ENCODE results near the gene NAA16.
A peak's percentile ranks its signal among the peaks of the same experiment; 100 is the strongest.
"Not testable (repeated sequence)": the region's sequence is repeated elsewhere in the genome, so short reads cannot be mapped to it uniquely, and the experiment has no call there.

The NAA16 gene

DNA sequence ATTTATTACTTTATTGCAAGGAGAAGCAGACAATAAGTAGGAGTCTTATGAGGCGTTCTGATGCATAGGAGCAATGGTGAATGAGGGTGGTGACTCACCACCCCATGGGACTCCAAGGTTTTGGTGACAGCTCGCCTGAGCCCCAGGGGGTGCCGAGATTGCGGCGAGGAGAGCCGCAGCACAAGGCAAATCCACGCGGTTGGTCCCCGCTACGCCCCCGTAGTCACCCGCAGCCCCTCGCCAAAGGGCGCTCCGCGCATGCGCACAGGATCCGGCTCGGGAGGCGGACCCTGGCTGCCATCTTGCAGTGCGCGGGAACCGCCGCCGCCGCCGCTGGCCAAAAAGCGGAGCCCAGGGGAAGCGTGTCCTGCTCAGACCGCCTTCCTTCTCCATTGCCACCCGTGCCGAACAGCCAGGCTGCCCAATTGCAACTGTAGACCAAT, at the start of gene NAA16:
NAA16 (plus strand) TSS at position 305 of the 443 bp plus-strand sequence. CDS start 262 bp downstream, outside the sequence.
- H3K27me3 ChIP-seq (ENCODE audit: insufficient read depth, low read length) = no peaks in the 10 kb centered on the region
- peaks cover 19% of the 10 kb centered on the region for H3K4me1 ChIP-seq (ENCODE audit: insufficient read depth, low read length)
- peak within 1 kb of the TSS; percentile 100 for H2AFZ ChIP-seq (ENCODE audit: low read depth, low read length)
- H3K9me3 ChIP-seq (ENCODE audit: low read length) = peaks cover 3% of the 10 kb centered on the region
- no peaks in the 10 kb centered on the region for H3K36me3 ChIP-seq (ENCODE audit: insufficient read depth, low read length)
- H3K4me3 ChIP-seq (ENCODE audit: low read length) = peak within 1 kb of the TSS; percentile 64

GRCh38 chr13:41263261-41263971, 47.7 kb upstream of the NAA16 start, which contains the start of gene MTRF1:
MTRF1 (minus strand) TSS chr13:41263576; CDS start chr13:41260907, 2,669 bp downstream.
- H2AFZ ChIP-seq (ENCODE audit: low read depth, low read length) = peak within 1 kb of the TSS; percentile 70
- H3K36me3 ChIP-seq (ENCODE audit: insufficient read depth, low read length) = peaks cover 19% of the 10 kb centered on the region
- H3K4me1 ChIP-seq (ENCODE audit: insufficient read depth, low read length) = peaks cover 9% of the 10 kb centered on the region
- peaks cover 4% of the 10 kb centered on the region for H3K9me3 ChIP-seq (ENCODE audit: low read length)
- H3K27me3 ChIP-seq (ENCODE audit: insufficient read depth, low read length) = no peaks in the 10 kb centered on the region
- H3K4me3 ChIP-seq (ENCODE audit: low read length) = peak within 1 kb of the TSS; percentile 80

GRCh38 chr13:41267106-41267505, 44.0 kb upstream of the NAA16 start:
- Histone ChIP-seq H3K9me3 (ENCODE audit: low read length) (peaks cover 2% of the 10 kb centered on the region), H3K4me3 (ENCODE audit: low read length) (no peak overlapping the region), H3K27me3 (ENCODE audit: insufficient read depth, low read length) (no peaks in the 10 kb centered on the region), H2AFZ (ENCODE audit: low read depth, low read length) (no peak overlapping the region), H3K4me1 (ENCODE audit: insufficient read depth, low read length) (peaks cover 9% of the 10 kb centered on the region), H3K36me3 (ENCODE audit: insufficient read depth, low read length) (no peaks in the 10 kb centered on the region)

DNA sequence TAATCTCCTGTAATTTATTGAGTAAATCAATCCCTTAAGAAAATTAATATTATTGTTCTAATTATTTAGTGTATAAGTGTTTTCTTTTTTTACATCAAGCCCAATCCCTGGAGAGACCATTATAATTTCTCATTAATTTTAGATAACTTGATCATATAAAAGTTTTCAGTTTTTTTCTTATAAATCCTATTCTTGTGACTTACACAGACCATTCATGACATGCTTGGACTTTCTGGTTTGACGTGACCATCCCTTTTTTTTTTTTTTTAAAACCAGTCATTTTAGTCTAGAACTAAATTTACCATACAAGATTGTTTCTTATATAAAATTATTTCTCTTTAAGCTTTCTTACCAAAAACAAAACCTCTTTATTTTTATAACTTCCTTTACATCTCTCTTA, 42.3 kb upstream of the NAA16 start:
- Histone ChIP-seq H3K27me3 (ENCODE audit: insufficient read depth, low read length) (no peaks in the 10 kb centered on the region), H3K4me1 (ENCODE audit: insufficient read depth, low read length) (peaks cover 2% of the 10 kb centered on the region), H3K4me3 (ENCODE audit: low read length) (no peak overlapping the region), H3K9me3 (ENCODE audit: low read length) (peaks cover 2% of the 10 kb centered on the region), H3K36me3 (ENCODE audit: insufficient read depth, low read length) (no peaks in the 10 kb centered on the region), H2AFZ (ENCODE audit: low read depth, low read length) (no peak overlapping the region)

DNA sequence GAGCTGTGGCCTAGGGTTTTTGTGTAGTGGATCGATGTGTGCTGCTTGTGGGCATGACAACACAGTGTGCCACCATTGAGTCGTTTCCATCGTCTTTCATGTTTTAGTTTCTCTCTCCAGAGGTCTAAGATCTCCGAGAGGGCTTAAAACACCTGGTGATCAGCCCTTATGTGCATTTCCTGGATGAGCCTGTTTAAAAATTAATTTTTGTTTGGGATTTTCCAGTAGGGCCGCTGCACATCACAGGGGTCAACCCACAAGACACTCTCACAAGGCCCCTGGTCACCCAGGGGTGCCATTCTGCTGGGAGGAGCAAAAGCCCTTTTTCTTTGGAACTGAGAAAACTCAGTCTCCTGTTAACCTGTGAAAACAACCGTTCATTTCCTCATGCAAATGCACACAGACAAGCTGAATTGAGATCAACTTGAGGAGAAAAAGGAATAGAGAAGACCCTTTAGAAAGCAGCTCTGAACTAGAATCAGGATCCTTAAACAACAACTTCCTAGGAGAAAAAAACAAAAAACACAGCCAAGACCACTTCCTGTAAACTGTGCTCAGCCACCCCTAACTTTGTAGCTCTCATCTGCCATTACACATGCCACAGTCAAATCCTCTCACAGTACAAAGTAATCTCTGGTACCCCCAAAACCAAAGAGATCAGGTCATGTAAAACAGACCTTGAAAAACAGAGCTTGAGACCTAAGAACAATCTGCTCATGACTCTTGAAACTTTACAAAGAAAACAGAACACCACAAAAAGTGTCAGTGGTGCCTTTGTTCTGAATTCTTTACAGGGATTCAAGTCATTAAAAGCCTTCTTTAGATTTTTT, 39.4 kb upstream of the NAA16 start:
- Histone ChIP-seq H3K4me1 (ENCODE audit: insufficient read depth, low read length) (no peaks in the 10 kb centered on the region), H2AFZ (ENCODE audit: low read depth, low read length) (no peak overlapping the region), H3K4me3 (ENCODE audit: low read length) (no peak overlapping the region), H3K9me3 (ENCODE audit: low read length) (peaks cover 2% of the 10 kb centered on the region), H3K36me3 (ENCODE audit: insufficient read depth, low read length) (no peaks in the 10 kb centered on the region), H3K27me3 (ENCODE audit: insufficient read depth, low read length) (no peaks in the 10 kb centered on the region)

GRCh38 chr13:41273831-41274441, 37.1 kb upstream of the NAA16 start:
- Histone ChIP-seq H2AFZ (ENCODE audit: low read depth, low read length) (no peak overlapping the region), H3K27me3 (ENCODE audit: insufficient read depth, low read length) (no peaks in the 10 kb centered on the region), H3K4me3 (ENCODE audit: low read length) (no peak overlapping the region), H3K9me3 (ENCODE audit: low read length) (peaks cover 2% of the 10 kb centered on the region), H3K36me3 (ENCODE audit: insufficient read depth, low read length) (no peaks in the 10 kb centered on the region), H3K4me1 (ENCODE audit: insufficient read depth, low read length) (no peaks in the 10 kb centered on the region)

- H3K27me3 ChIP-seq (ENCODE audit: insufficient read depth, low read length) = no peaks in the 10 kb centered on the region
- H3K4me3 ChIP-seq (ENCODE audit: low read length) = no peak overlapping the region
- H3K4me1 ChIP-seq (ENCODE audit: insufficient read depth, low read length) = no peaks in the 10 kb centered on the region
- H3K9me3 ChIP-seq (ENCODE audit: low read length) = no peaks in the 10 kb centered on the region
- H3K36me3 ChIP-seq (ENCODE audit: insufficient read depth, low read length) = no peaks in the 10 kb centered on the region
- no peak overlapping the region for H2AFZ ChIP-seq (ENCODE audit: low read depth, low read length)
These were observed 36.2 kb upstream of the NAA16 start for GRCh38 chr13:41274881-41275280.

DNA sequence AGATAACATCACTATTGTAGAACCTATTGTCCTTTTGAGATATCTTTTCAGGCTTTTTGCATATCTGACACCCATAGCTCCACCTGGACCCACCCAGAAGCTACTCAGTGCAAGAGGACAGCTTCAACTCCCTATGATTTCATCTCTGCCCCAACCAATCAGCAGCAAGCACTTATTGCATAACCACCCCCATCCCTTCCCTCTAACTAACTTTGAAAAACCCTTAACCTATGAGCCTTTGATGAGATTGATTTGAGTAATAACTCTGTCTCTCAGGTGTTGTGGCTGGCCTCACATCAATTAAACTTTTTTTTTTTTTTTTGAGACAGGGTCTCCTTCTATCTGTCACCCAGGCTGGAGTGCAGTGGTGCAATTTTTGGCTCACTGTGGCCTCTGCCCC, 34.2 kb upstream of the NAA16 start:
- H3K36me3 ChIP-seq (ENCODE audit: insufficient read depth, low read length) = no peaks in the 10 kb centered on the region
- H3K27me3 ChIP-seq (ENCODE audit: insufficient read depth, low read length) = no peaks in the 10 kb centered on the region
- no peaks in the 10 kb centered on the region for H3K4me1 ChIP-seq (ENCODE audit: insufficient read depth, low read length)
- H2AFZ ChIP-seq (ENCODE audit: low read depth, low read length) = no peak overlapping the region
- no peak overlapping the region for H3K4me3 ChIP-seq (ENCODE audit: low read length)
- no peaks in the 10 kb centered on the region for H3K9me3 ChIP-seq (ENCODE audit: low read length)

- H3K4me3 ChIP-seq (ENCODE audit: low read length); H3K36me3 ChIP-seq (ENCODE audit: insufficient read depth, low read length); H3K9me3 ChIP-seq (ENCODE audit: low read length); H3K4me1 ChIP-seq (ENCODE audit: insufficient read depth, low read length); H3K27me3 ChIP-seq (ENCODE audit: insufficient read depth, low read length); H2AFZ ChIP-seq (ENCODE audit: low read depth, low read length): not testable (repeated sequence)
These were observed 31.9 kb upstream of the NAA16 start for GRCh38 chr13:41279156-41279555.

GRCh38 chr13:41282129-41282571, 28.9 kb upstream of the NAA16 start:
- Histone ChIP-seq H2AFZ (ENCODE audit: low read depth, low read length) (no peak overlapping the region), H3K36me3 (ENCODE audit: insufficient read depth, low read length) (no peaks in the 10 kb centered on the region), H3K4me3 (ENCODE audit: low read length) (no peak overlapping the region), H3K4me1 (ENCODE audit: insufficient read depth, low read length) (no peaks in the 10 kb centered on the region), H3K27me3 (ENCODE audit: insufficient read depth, low read length) (no peaks in the 10 kb centered on the region), H3K9me3 (ENCODE audit: low read length) (no peaks in the 10 kb centered on the region)

GRCh38 chr13:41284512-41285288, 26.4 kb upstream of the NAA16 start:
- Histone ChIP-seq H3K9me3 (ENCODE audit: low read length) (no peaks in the 10 kb centered on the region), H3K36me3 (ENCODE audit: insufficient read depth, low read length) (no peaks in the 10 kb centered on the region), H2AFZ (ENCODE audit: low read depth, low read length) (no peak overlapping the region), H3K4me3 (ENCODE audit: low read length) (no peak overlapping the region), H3K27me3 (ENCODE audit: insufficient read depth, low read length) (no peaks in the 10 kb centered on the region), H3K4me1 (ENCODE audit: insufficient read depth, low read length) (no peaks in the 10 kb centered on the region)

DNA sequence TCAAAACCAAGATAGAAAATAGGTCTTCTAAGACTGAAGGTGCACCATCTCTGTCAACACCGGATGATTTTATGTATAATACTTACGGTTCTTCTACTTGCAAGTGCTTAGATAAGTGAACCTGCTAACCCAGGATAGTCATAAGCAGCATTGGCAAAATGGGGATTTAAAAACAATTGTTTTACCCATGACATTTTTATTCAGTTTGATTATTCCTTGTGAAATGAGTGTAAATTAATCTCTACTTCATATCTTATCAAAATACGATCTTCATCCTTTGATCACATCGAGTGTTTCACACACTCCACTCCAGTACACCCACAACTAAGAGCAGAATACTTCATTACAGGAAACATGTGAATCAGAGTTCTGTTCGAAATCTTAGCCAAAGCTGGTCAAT, 24.7 kb upstream of the NAA16 start:
- H3K36me3 ChIP-seq (ENCODE audit: insufficient read depth, low read length) = no peaks in the 10 kb centered on the region
- no peak overlapping the region for H2AFZ ChIP-seq (ENCODE audit: low read depth, low read length)
- H3K4me1 ChIP-seq (ENCODE audit: insufficient read depth, low read length) = no peaks in the 10 kb centered on the region
- no peaks in the 10 kb centered on the region for H3K9me3 ChIP-seq (ENCODE audit: low read length)
- H3K27me3 ChIP-seq (ENCODE audit: insufficient read depth, low read length) = no peaks in the 10 kb centered on the region
- no peak overlapping the region for H3K4me3 ChIP-seq (ENCODE audit: low read length)

Data from neuron (in vitro differentiated cells).